Loucy (cell line): ENCODE results near the gene OSCAR.

Source experiments
- H2AFZ ChIP-seq: fragments of 200-600 bp; sonication (generic); 2 replicates; pipeline ENCODE4 v1.6.0; 2016; ENCODE audit warnings: antibody characterized with exemption, mild to moderate bottlenecking, low read length, moderate library complexity
- H3F3A ChIP-seq: fragments of 200-600 bp; 2 replicates; pipeline ENCODE4 v1.6.0; 2016; ENCODE audit warnings: antibody characterized with exemption, low read depth, mild to moderate bottlenecking
- H3K27me3 ChIP-seq: fragments of 200-600 bp; sonication (generic); 2 replicates; pipeline ENCODE4 v1.6.1; 2014; ENCODE audit warnings: low read length, mild to moderate bottlenecking; ENCODE audit not compliant: insufficient read depth, poor library complexity, severe bottlenecking
- H3K36me3 ChIP-seq: fragments of 200-600 bp; sonication (generic); 2 replicates; pipeline ENCODE4 v1.6.1; 2016; ENCODE audit warnings: low read length; ENCODE audit not compliant: insufficient read depth
- H3K4me1 ChIP-seq: fragments of 200-600 bp; sonication (generic); 2 replicates; pipeline ENCODE4 v1.5.1; 2014; ENCODE audit warnings: low read length, mild to moderate bottlenecking; ENCODE audit not compliant: insufficient read depth, poor library complexity, severe bottlenecking
- H3K4me2 ChIP-seq: fragments of 200-600 bp; sonication (generic); 2 replicates; pipeline ENCODE4 v1.6.0; 2014; ENCODE audit warnings: antibody characterized with exemption, low read length, low read depth, mild to moderate bottlenecking; ENCODE audit not compliant: poor library complexity, severe bottlenecking
- H3K4me3 ChIP-seq: fragments of 200-600 bp; sonication (generic); 2 replicates; pipeline ENCODE4 v1.5.1; 2014; ENCODE audit warnings: low read length, mild to moderate bottlenecking, mixed read lengths; ENCODE audit not compliant: poor library complexity, severe bottlenecking
- H3K79me2 ChIP-seq: fragments of 200-600 bp; sonication (generic); 2 replicates; pipeline ENCODE4 v1.6.1; 2014; ENCODE audit warnings: low read length; ENCODE audit not compliant: insufficient read depth
- H3K9ac ChIP-seq: fragments of 200-600 bp; sonication (generic); 2 replicates; pipeline ENCODE4 v1.6.0; 2014; ENCODE audit warnings: mild to moderate bottlenecking, low read depth, low read length, moderate library complexity; ENCODE audit not compliant: poor library complexity, severe bottlenecking
- H3K9me2 ChIP-seq: fragments of 200-600 bp; sonication (generic); replicated peaks from 2 replicates; pipeline ENCODE4 v1.6.1; 2016; ENCODE audit warnings: low read depth, low read length, mixed read lengths
- H3K9me3 ChIP-seq: fragments of 200-600 bp; sonication (generic); 2 replicates; pipeline ENCODE4 v1.6.1; 2014; ENCODE audit warnings: mild to moderate bottlenecking, antibody characterized with exemption, low read length, low read depth; ENCODE audit not compliant: insufficient read depth
- H4K20me1 ChIP-seq: fragments of 200-600 bp; sonication (generic); 2 replicates; pipeline ENCODE4 v1.6.0; 2014; ENCODE audit warnings: antibody characterized with exemption, low read length, mild to moderate bottlenecking; ENCODE audit not compliant: insufficient read depth, poor library complexity, severe bottlenecking
- CTCF ChIP-seq: fragments of 200-600 bp; sonication (generic); conservative IDR thresholded peaks from 2 replicates; pipeline ENCODE4 v1.5.1; 2014; ENCODE audit warnings: mild to moderate bottlenecking, antibody characterized with exemption, low read length
- EZH2phosphoT487 ChIP-seq: fragments of 200-600 bp; IDR thresholded peaks from 2 replicates; pipeline ENCODE4 v1.6.1; 2018; ENCODE audit warnings: antibody characterized with exemption, mild to moderate bottlenecking, moderate library complexity, borderline replicate concordance

Gene OSCAR

GRCh38 chr19:54147676-54148075, 47.1 kb upstream of the OSCAR start:
- H3K27me3 ChIP-seq = no peaks in the 10 kb centered on the region
- no peak overlapping the region for H3K4me3 ChIP-seq
- H3K9ac ChIP-seq = no peak overlapping the region
- no peaks in the 10 kb centered on the region for H3K9me2 ChIP-seq
- no peak overlapping the region for H2AFZ ChIP-seq
- no peak for TF ChIP-seq CTCF
- no peak for TF ChIP-seq EZH2phosphoT487
- H3K9me3 ChIP-seq = no peaks in the 10 kb centered on the region
- H3K4me1 ChIP-seq = no peaks in the 10 kb centered on the region
- H3K79me2 ChIP-seq = peaks cover 2% of the 10 kb centered on the region; the same call in 1 of the 2 replicates
- H3K36me3 ChIP-seq = peaks cover 95% of the 10 kb centered on the region; the same call in 1 of the 2 replicates
- H3F3A ChIP-seq = no peaks in the 10 kb centered on the region
- peaks cover 14% of the 10 kb centered on the region for H4K20me1 ChIP-seq
- no peak overlapping the region for H3K4me2 ChIP-seq

GRCh38 chr19:54145541-54146158, 45.0 kb upstream of the OSCAR start:
- Histone ChIP-seq H4K20me1 (peaks cover 33% of the 10 kb centered on the region), H3K4me1 (peaks cover 8% of the 10 kb centered on the region), H3K4me2 (no peak overlapping the region), H3K79me2 (peaks cover 22% of the 10 kb centered on the region), H3K9me2 (no peaks in the 10 kb centered on the region), H3K4me3 (no peak overlapping the region), H3K27me3 (no peaks in the 10 kb centered on the region), H3K36me3 (peaks cover 84% of the 10 kb centered on the region; the same call in 1 of the 2 replicates), H3F3A (no peaks in the 10 kb centered on the region), H2AFZ (no peak overlapping the region), H3K9me3 (no peaks in the 10 kb centered on the region), H3K9ac (no peak overlapping the region)
- TF ChIP-seq EZH2phosphoT487 = no peak
- TF ChIP-seq CTCF = no peak

- H3K9me3 ChIP-seq = no peaks in the 10 kb centered on the region
- peaks cover 53% of the 10 kb centered on the region for H3K79me2 ChIP-seq
- H3F3A ChIP-seq = no peaks in the 10 kb centered on the region
- H3K4me1 ChIP-seq = peaks cover 30% of the 10 kb centered on the region
- no peak overlapping the region for H3K4me3 ChIP-seq
- no peaks in the 10 kb centered on the region for H3K9me2 ChIP-seq
- peaks cover 63% of the 10 kb centered on the region for H4K20me1 ChIP-seq
- H3K9ac ChIP-seq = no peak overlapping the region
- H3K27me3 ChIP-seq = peaks cover 5% of the 10 kb centered on the region
- no peak overlapping the region for H2AFZ ChIP-seq
- no peak for TF ChIP-seq CTCF
- TF ChIP-seq EZH2phosphoT487 = no peak
- H3K36me3 ChIP-seq = peaks cover 52% of the 10 kb centered on the region; the same call in 1 of the 2 replicates
- H3K4me2 ChIP-seq = peak overlapping the region; percentile 82
Observed at GRCh38 chr19:54142166-54142780, 41.7 kb upstream of the OSCAR start.
